ENCODE measurements around the gene ACKR2. TPM values are rescaled to one million over a fixed set of nuclear protein-coding genes. Genes with fewer than 3 reads are reported as not detected.

ACKR2 gene
- total and polyA plus RNA-seq, 2 of the 13 experiments (the other 11 are each of a cell fraction or from before 2014, with no cell fraction given), result 1.1 to 1.9 TPM

- TF ChIP-seq CREB1 (IDR thresholded peaks at IDR 0.05) (peak; percentile 78), CREB1 (CRISPR knock-in tag; IDR thresholded peaks at IDR 0.05) (peak; percentile 85), ZBTB39 (CRISPR knock-in tag; IDR thresholded peaks at IDR 0.05) (no peak), IKZF1 (IDR thresholded peaks at IDR 0.05) (no peak), FOXJ3 (CRISPR knock-in tag; IDR thresholded peaks at IDR 0.05; ENCODE audit: borderline replicate concordance) (peak; percentile 67), SIN3B (IDR thresholded peaks at IDR 0.05; ENCODE audit: low read length) (no peak), RORA (CRISPR knock-in tag; IDR thresholded peaks at IDR 0.05) (no peak), ZFY (CRISPR knock-in tag; IDR thresholded peaks at IDR 0.05) (peak; percentile 87), ZNF788 (CRISPR knock-in tag; IDR thresholded peaks at IDR 0.05; ENCODE audit: borderline replicate concordance) (no peak), ZSCAN29 (CRISPR knock-in tag; conservative IDR thresholded peaks at IDR 0.05) (no peak), TMF1 (CRISPR knock-in tag; IDR thresholded peaks at IDR 0.05; ENCODE audit: low read depth) (no peak; the same call in 1 of the 2 replicates), ZMYM3 (CRISPR knock-in tag; IDR thresholded peaks at IDR 0.05) (no peak), JUN (CRISPR knock-in tag; IDR thresholded peaks at IDR 0.05) (no peak), AGO1 (IDR thresholded peaks at IDR 0.05; ENCODE audit: low read depth, low read length, poor library complexity, severe bottlenecking) (no peak), PAF1 (CRISPR knock-in tag; IDR thresholded peaks at IDR 0.05) (no peak), NFKB2 (CRISPR knock-in tag; IDR thresholded peaks at IDR 0.05; ENCODE audit: borderline replicate concordance) (no peak; the same call in 1 of the 2 replicates), ZNF180 (CRISPR knock-in tag; IDR thresholded peaks at IDR 0.05; ENCODE audit: borderline replicate concordance, low read depth) (no peak), HOXA3 (CRISPR knock-in tag; IDR thresholded peaks at IDR 0.05) (no peak; the same call in 1 of the 2 replicates), ZNF296 (CRISPR knock-in tag; conservative IDR thresholded peaks at IDR 0.05) (0 out of 2 replicates have a peak, but pooled peaks have one; percentile 44), EP300 (IDR thresholded peaks at IDR 0.05; ENCODE audit: low read depth in 2 of 2, low read length in 2 of 2) (0 out of 4 replicates have a peak, but pooled peaks of 1 of the 2 experiments have one; percentile 1), EP300 (CRISPR knock-in tag; IDR thresholded peaks at IDR 0.05; ENCODE audit: borderline replicate concordance) (no peak), PAWR (CRISPR knock-in tag; IDR thresholded peaks at IDR 0.05; ENCODE audit: borderline replicate concordance) (no peak), CERS6 (CRISPR knock-in tag; IDR thresholded peaks at IDR 0.05) (no peak), ZBTB21 (CRISPR knock-in tag; IDR thresholded peaks at IDR 0.05) (no peak), ZFP36L2 (CRISPR knock-in tag; IDR thresholded peaks at IDR 0.05) (no peak), FIP1L1 (IDR thresholded peaks at IDR 0.05; ENCODE audit: borderline replicate concordance, insufficient read depth, low read depth, low read length) (no peak)
- TF ChIP-seq, protein P1, sequence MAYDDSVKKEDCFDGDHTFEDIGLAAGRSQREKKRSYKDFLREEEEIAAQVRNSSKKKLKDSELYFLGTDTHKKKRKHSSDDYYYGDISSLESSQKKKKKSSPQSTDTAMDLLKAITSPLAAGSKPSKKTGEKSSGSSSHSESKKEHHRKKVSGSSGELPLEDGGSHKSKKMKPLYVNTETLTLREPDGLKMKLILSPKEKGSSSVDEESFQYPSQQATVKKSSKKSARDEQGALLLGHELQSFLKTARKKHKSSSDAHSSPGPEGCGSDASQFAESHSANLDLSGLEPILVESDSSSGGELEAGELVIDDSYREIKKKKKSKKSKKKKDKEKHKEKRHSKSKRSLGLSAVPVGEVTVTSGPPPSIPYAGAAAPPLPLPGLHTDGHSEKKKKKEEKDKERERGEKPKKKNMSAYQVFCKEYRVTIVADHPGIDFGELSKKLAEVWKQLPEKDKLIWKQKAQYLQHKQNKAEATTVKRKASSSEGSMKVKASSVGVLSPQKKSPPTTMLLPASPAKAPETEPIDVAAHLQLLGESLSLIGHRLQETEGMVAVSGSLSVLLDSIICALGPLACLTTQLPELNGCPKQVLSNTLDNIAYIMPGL (CRISPR knock-in tag; IDR thresholded peaks at IDR 0.05; ENCODE audit: borderline replicate concordance in 1 of 2, low read depth in 1 of 2), result peak; percentile 22 to 74; a peak in 3 of 4 replicates
Observed at GRCh38 chr3:42804106-42804830, 5.0 kb upstream of the ACKR2 start, which contains the start of gene HIGD1A (continued).
